HCT116 (cell line): ENCODE data around the gene GPHN.

Experiments used
- CTCF ChIP-seq, 3 experiments: fragments of 200-600 bp in 1 of 3; sonication (generic) in 1 of 3; IDR thresholded peaks in 2 of 3; conservative IDR thresholded peaks in 1 of 3; 2 replicates each; pipeline ENCODE4 v1.5.1; 2012 to 2017; ENCODE audit warnings: low read depth in 2 of 3, low read length in 2 of 3, antibody characterized with exemption in 1 of 3, borderline replicate concordance in 1 of 3, control low read depth in 1 of 3, mild to moderate bottlenecking in 1 of 3, mixed read lengths in 1 of 3, mixed run types in 1 of 3, moderate library complexity in 1 of 3; ENCODE audit not compliant: insufficient read depth in 1 of 3
- ELF1 ChIP-seq: IDR thresholded peaks from 2 replicates; pipeline ENCODE4 v1.6.1; 2012; ENCODE audit warnings: low read depth, borderline replicate concordance
- EZH2 ChIP-seq: fragments of 200-600 bp; sonication (generic); IDR thresholded peaks from 2 replicates; pipeline ENCODE4 v1.6.1; 2017; ENCODE audit warnings: antibody characterized with exemption, mixed run types
- JUND ChIP-seq: IDR thresholded peaks from 2 replicates; pipeline ENCODE4 v1.6.1; 2012
- MAX ChIP-seq: IDR thresholded peaks from 2 replicates; pipeline ENCODE4 v1.6.1; 2012
- POLR2A ChIP-seq: IDR thresholded peaks from 2 replicates; pipeline ENCODE4 v1.7.0; 2011; ENCODE audit warnings: borderline replicate concordance; ENCODE audit not compliant: insufficient read depth, insufficient read length; ENCODE audit errors: extremely low read depth
- POLR2AphosphoS5 ChIP-seq: IDR thresholded peaks from 2 replicates; pipeline ENCODE4 v1.6.1; 2011; ENCODE audit warnings: mild to moderate bottlenecking, low read depth, low read length, moderate library complexity
- SIN3A ChIP-seq: IDR thresholded peaks from 2 replicates; pipeline ENCODE4 v1.6.1; 2012; ENCODE audit warnings: low read depth
- SRF ChIP-seq: IDR thresholded peaks from 2 replicates; pipeline ENCODE4 v1.6.1; 2012; ENCODE audit warnings: low read depth
- YY1 ChIP-seq: IDR thresholded peaks from 2 replicates; pipeline ENCODE4 v1.6.1; 2011; ENCODE audit warnings: low read length, low read depth, moderate library complexity, mild to moderate bottlenecking; ENCODE audit not compliant: insufficient replicate concordance; ENCODE audit errors: extremely low read depth

GRCh38 chr14:66680216-66680615 lies 172.3 kb downstream of the GPHN start:
- TF ChIP-seq POLR2A (no peak), CTCF (IDR thresholded peaks at IDR 0.05 in 2 of 3, conservative IDR thresholded peaks at IDR 0.05 in 1 of 3; ENCODE audit: borderline replicate concordance in 1 of 3, insufficient read depth in 1 of 3, low read depth in 2 of 3, low read length in 2 of 3) (no peak), EZH2 (no peak), POLR2AphosphoS5 (no peak), SRF (no peak), JUND (no peak), SIN3A (no peak), ELF1 (no peak), MAX (no peak), YY1 (no peak)
